ENCODE data around the gene ATRN.
"Not testable (repeated sequence)": the region's sequence is repeated elsewhere in the genome, so short reads cannot be mapped to it uniquely, and the experiment has no call there.

The ATRN gene

GRCh38 chr20:3576363-3576762 is 105.5 kb downstream of the ATRN start:
- no peak for DNase-seq

- DNase-seq, result no peak
Observed at GRCh38 chr20:3577366-3577765, 106.5 kb downstream of the ATRN start.

GRCh38 chr20:3580412-3580811 is 109.6 kb downstream of the ATRN start:
- no peak for DNase-seq

- DNase-seq, result no peak
Observed at GRCh38 chr20:3583765-3584164, 112.9 kb downstream of the ATRN start.

- DNase-seq, result no peak
Observed at GRCh38 chr20:3586093-3586492, 115.3 kb downstream of the ATRN start.

GRCh38 chr20:3590164-3590563 is 119.3 kb downstream of the ATRN start:
- peak; percentile 45 for DNase-seq

GRCh38 chr20:3592931-3593330 is 122.1 kb downstream of the ATRN start:
- no peak for DNase-seq

GRCh38 chr20:3595541-3595940 is 124.7 kb downstream of the ATRN start:
- DNase-seq, result peak; percentile 93

- DNase-seq, result no peak
Observed at GRCh38 chr20:3603108-3603507, 132.3 kb downstream of the ATRN start.

GRCh38 chr20:3605386-3605886 is 134.6 kb downstream of the ATRN start:
- not testable (repeated sequence) for DNase-seq

GRCh38 chr20:3606021-3606420 is 135.2 kb downstream of the ATRN start:
- no peak for DNase-seq

- DNase-seq, result no peak
Observed at GRCh38 chr20:3611901-3612300, 141.1 kb downstream of the ATRN start.

GRCh38 chr20:3612795-3613572 is 142.2 kb downstream of the ATRN start:
- DNase-seq, result peak; percentile 55

- DNase-seq, result peak; percentile 46
Observed at GRCh38 chr20:3613821-3614440, 143.1 kb downstream of the ATRN start.

- DNase-seq, result no peak
Observed at GRCh38 chr20:3614466-3614865, 143.6 kb downstream of the ATRN start.

GRCh38 chr20:3615171-3615840 is 144.5 kb downstream of the ATRN start:
- not testable (repeated sequence) for DNase-seq

GRCh38 chr20:3616250-3616649 is 145.4 kb downstream of the ATRN start:
- peak; percentile 62 for DNase-seq

- peak; percentile 34 for DNase-seq
Observed at GRCh38 chr20:3621111-3621510, 150.3 kb downstream of the ATRN start.

- no peak for DNase-seq
Observed at GRCh38 chr20:3622406-3622805, 151.6 kb downstream of the ATRN start.

- no peak for DNase-seq
Observed at GRCh38 chr20:3627476-3627875, 156.7 kb downstream of the ATRN start.

GRCh38 chr20:3628502-3629314 is 157.9 kb downstream of the ATRN start:
- no peak for DNase-seq

GRCh38 chr20:3629893-3630292 is 159.1 kb downstream of the ATRN start:
- no peak for DNase-seq

GRCh38 chr20:3630429-3630828 is 159.6 kb downstream of the ATRN start:
- no peak for DNase-seq

Measured in NCI-H510A treated with DMSO at 0.1 percent for 48 hours (cell line).